WTC11 (cell line): Measurements from ENCODE around the gene CAPN11.

Experiments
- AR ChIP-seq: fragments of 250-450 bp; sonication (Bioruptor Pico); IDR thresholded peaks from 2 replicates; pipeline ENCODE4 v1.9.0; 2021; ENCODE audit warnings: mild to moderate bottlenecking
- ETV6 ChIP-seq: sonication (generic); formaldehyde crosslinking; IDR thresholded peaks from 2 replicates; pipeline ENCODE4 v1.8.1; 2022; ENCODE audit warnings: mild to moderate bottlenecking, missing genetic modification reagents
- FOXK1 ChIP-seq: sonication (generic); formaldehyde crosslinking; IDR thresholded peaks from 2 replicates; pipeline ENCODE4 v1.8.0; 2022; ENCODE audit warnings: mild to moderate bottlenecking, moderate library complexity, missing genetic modification reagents
- FOXP1 ChIP-seq: sonication (generic); formaldehyde crosslinking; IDR thresholded peaks from 2 replicates; pipeline ENCODE4 v1.8.0; 2022; ENCODE audit warnings: missing genetic modification reagents, mild to moderate bottlenecking, moderate library complexity, borderline replicate concordance
- HMGA2 ChIP-seq: fragments of 250-450 bp; sonication (Bioruptor Pico); IDR thresholded peaks from 2 replicates; pipeline ENCODE4 v1.4.0; 2021; ENCODE audit warnings: mild to moderate bottlenecking, moderate library complexity
- NFYB ChIP-seq: sonication (generic); formaldehyde crosslinking; conservative IDR thresholded peaks from 2 replicates; pipeline ENCODE4 v1.8.0; 2022; ENCODE audit warnings: low read depth, missing genetic modification reagents
- TEAD1 ChIP-seq: sonication (generic); formaldehyde crosslinking; IDR thresholded peaks from 2 replicates; pipeline ENCODE4 v1.8.0; 2022; ENCODE audit warnings: mild to moderate bottlenecking, missing genetic modification reagents
- TP53 ChIP-seq: sonication (generic); formaldehyde crosslinking; IDR thresholded peaks from 2 replicates; pipeline ENCODE4 v1.8.1; 2023; ENCODE audit warnings: mild to moderate bottlenecking, missing genetic modification reagents
- ZNF138 ChIP-seq: sonication (generic); formaldehyde crosslinking; conservative IDR thresholded peaks from 2 replicates; pipeline ENCODE4 v1.8.1; 2022; ENCODE audit warnings: mild to moderate bottlenecking, moderate library complexity, missing genetic modification reagents
- TF ChIP-seq, protein P1 (sequence below): sonication (generic); formaldehyde crosslinking; IDR thresholded peaks from 2 replicates; pipeline ENCODE4 v1.8.0; 2022; ENCODE audit warnings: missing genetic modification reagents

- no peak for TF ChIP-seq TEAD1 (CRISPR knock-in tag)
- no peak for TF ChIP-seq FOXK1 (CRISPR knock-in tag)
- no peak for TF ChIP-seq NFYB (CRISPR knock-in tag)
- no peak for TF ChIP-seq AR (CRISPR knock-in tag)
- TF ChIP-seq, protein P1, sequence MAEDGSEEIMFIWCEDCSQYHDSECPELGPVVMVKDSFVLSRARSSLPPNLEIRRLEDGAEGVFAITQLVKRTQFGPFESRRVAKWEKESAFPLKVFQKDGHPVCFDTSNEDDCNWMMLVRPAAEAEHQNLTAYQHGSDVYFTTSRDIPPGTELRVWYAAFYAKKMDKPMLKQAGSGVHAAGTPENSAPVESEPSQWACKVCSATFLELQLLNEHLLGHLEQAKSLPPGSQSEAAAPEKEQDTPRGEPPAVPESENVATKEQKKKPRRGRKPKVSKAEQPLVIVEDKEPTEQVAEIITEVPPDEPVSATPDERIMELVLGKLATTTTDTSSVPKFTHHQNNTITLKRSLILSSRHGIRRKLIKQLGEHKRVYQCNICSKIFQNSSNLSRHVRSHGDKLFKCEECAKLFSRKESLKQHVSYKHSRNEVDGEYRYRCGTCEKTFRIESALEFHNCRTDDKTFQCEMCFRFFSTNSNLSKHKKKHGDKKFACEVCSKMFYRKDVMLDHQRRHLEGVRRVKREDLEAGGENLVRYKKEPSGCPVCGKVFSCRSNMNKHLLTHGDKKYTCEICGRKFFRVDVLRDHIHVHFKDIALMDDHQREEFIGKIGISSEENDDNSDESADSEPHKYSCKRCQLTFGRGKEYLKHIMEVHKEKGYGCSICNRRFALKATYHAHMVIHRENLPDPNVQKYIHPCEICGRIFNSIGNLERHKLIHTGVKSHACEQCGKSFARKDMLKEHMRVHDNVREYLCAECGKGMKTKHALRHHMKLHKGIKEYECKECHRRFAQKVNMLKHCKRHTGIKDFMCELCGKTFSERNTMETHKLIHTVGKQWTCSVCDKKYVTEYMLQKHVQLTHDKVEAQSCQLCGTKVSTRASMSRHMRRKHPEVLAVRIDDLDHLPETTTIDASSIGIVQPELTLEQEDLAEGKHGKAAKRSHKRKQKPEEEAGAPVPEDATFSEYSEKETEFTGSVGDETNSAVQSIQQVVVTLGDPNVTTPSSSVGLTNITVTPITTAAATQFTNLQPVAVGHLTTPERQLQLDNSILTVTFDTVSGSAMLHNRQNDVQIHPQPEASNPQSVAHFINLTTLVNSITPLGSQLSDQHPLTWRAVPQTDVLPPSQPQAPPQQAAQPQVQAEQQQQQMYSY (CRISPR knock-in tag) = no peak
- TF ChIP-seq TP53 = no peak
- TF ChIP-seq ETV6 (CRISPR knock-in tag) = no peak
- no peak for TF ChIP-seq FOXP1 (CRISPR knock-in tag)
- no peak for TF ChIP-seq ZNF138 (CRISPR knock-in tag)
- TF ChIP-seq HMGA2 (CRISPR knock-in tag) = no peak
Measured at GRCh38 chr6:44148306-44148705, 10.3 kb upstream of the CAPN11 start.
